Sigmoid colon (tissue), 4 donors: ENCODE data around the gene EMC8.

Experiments
- CTCF ChIP-seq, 4 experiments: fragments of 450-650 bp in 3 of 4; fragments of 200-600 bp in 1 of 4; IDR thresholded peaks; one replicate each; pipeline ENCODE4 v1.5.1; 2016 to 2019; ENCODE audit warnings: antibody characterized with exemption in 4 of 4, mild to moderate bottlenecking in 3 of 4, moderate library complexity in 2 of 4
- EP300 ChIP-seq, 4 donors: sonication (generic); formaldehyde crosslinking; IDR thresholded peaks; one replicate each; pipeline ENCODE4 v1.6.1; 2017; ENCODE audit warnings: antibody characterized with exemption in 4 of 4
- POLR2A ChIP-seq, 2 donors: fragments of 450-650 bp; IDR thresholded peaks; one replicate each; pipeline ENCODE4 v1.6.1; 2016; ENCODE audit warnings: antibody characterized with exemption in 2 of 2, mild to moderate bottlenecking in 2 of 2, moderate library complexity in 2 of 2
- POLR2AphosphoS5 ChIP-seq, 4 donors: sonication (generic); formaldehyde crosslinking; IDR thresholded peaks; one replicate each; pipeline ENCODE4 v1.6.1; 2017; ENCODE audit warnings: antibody characterized with exemption in 4 of 4

- TF ChIP-seq EP300 (IDR thresholded peaks at IDR 0.05) (no peak), CTCF (IDR thresholded peaks at IDR 0.05) (no peak), POLR2AphosphoS5 (IDR thresholded peaks at IDR 0.05) (no peak), POLR2A (IDR thresholded peaks at IDR 0.05) (no peak)
Measured at GRCh38 chr16:85848986-85849385, 49.6 kb upstream of the EMC8 start.
